HG03039 (cell line): Measurements from ENCODE around the gene SIAH1.
A peak's percentile ranks its signal among the peaks of the same experiment; 100 is the strongest.
"Not testable (repeated sequence)": the region's sequence is repeated elsewhere in the genome, so short reads cannot be mapped to it uniquely, and the experiment has no call there.

ENCODE experiments used
- ATAC-seq: cut with Tn5 transposase; IDR thresholded peaks from one replicate; pipeline ENCODE4 v1.9.1; 2021; ENCODE audit warnings: mild to moderate bottlenecking, moderate library complexity; ENCODE audit not compliant: unreplicated experiment

The SIAH1 gene, protein sequence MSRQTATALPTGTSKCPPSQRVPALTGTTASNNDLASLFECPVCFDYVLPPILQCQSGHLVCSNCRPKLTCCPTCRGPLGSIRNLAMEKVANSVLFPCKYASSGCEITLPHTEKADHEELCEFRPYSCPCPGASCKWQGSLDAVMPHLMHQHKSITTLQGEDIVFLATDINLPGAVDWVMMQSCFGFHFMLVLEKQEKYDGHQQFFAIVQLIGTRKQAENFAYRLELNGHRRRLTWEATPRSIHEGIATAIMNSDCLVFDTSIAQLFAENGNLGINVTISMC

DNA sequence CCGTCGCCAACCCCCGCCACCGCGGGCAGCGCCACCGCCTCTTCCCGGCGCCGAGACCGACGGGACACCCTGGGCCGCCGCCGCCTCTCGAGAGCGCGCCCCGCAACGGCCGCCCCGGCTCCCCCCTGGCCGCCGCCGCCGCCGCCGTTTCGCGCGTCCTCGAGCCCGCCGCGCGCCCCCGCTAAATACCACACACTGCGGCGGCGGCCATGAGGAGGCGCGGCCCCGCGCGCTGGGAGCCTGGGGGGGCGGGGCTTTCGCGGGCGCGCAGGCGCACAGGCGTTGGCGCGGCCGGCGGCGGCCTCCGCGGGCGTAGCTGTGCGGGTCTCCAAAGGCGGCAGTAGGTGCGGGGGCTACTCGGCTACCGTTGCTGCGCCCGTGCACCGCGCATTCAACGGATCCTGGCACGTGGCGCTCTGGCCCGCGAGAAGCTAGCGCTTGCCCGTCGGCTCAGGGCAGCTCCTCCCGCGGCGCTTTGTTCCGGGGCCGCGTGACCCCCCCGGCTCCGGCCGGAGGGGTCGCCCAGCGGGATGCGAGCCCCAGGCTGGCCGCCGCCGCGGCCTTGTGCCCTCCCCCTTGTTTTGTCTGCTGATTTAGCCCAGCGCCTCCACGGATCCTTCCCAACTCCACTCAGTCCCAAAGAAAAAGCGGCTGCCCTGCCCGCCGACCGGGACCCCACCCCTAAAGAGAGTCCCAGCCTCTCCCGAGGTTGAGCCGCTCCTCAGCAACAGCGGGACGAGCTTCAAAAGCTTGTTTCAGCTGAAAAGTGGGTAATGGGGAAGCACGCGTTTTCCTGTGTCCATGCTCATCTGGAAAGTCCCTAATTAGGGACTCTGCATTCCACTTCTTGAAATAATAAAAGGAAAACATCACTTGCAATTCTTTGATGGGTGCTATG, at the start of gene SIAH1:
Gene SIAH1 (minus strand): TSS at position 161 of the 898 bp plus-strand sequence. CDS start 22,985 bp downstream, outside the sequence.
- peak; percentile 57 for ATAC-seq

DNA sequence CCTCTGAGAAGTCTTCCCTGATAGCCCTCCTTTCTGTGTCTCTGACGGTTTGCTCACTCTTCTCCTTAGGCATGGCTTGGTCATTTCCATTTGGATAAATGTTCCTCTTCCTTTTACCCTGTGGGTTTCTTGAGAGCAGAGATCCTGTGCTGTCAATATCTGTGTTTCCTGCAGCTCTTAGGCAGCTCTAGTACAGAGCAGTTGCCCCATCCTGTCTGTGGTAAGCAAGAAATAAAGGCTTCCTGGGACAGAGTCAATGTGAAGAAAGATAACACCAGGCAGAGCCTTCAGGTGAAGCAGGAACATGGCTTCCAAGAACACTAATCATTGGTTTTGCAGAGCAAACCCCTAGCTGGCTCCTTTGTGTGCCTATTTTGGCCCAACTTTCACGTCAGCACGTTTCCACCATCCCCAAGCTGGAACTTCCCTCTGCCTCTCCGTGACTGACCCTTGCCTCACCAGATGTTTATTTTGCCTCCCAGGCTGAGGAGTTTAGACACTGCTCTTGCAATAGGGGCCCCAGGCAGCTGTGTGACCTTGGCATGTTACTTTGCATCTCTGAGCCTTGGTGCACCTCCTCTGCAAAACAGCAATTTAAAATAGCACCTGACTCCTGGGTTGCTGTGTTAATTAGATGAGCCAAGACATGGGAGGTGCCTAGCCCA, 49.6 kb upstream of the SIAH1 start:
- no peak for ATAC-seq

DNA sequence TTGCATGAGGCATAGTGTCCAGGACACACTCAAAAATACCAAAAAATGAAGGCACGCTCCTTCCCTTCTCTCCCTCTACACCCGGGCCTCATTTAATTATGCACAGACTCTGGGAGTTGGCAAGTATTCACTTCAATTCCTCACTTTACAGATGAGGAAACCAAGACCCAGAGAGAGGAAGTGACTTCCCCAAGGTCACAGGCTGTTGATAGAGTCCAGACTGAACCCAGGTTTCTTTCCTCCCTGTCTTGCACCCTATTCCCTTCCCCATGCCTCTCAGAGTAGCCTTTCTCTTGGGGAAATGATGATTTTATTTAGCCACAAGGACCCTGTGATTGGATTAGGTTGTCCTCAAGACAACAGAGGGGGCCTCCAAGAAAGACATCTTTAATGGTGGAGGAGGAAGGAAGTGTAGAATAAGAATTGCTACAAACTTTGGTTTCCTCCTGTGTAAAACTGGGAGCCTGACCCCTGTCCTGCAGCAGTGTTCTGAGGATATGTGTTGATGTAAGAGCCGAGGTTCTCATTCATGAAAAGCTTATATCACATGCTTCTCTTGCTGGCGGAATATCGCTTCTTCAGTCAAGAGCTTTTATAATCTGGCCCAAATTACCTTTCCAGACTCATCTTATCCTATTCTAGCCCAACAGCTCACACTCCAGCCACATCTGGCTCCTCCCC, 48.8 kb upstream of the SIAH1 start:
- no peak for ATAC-seq

DNA sequence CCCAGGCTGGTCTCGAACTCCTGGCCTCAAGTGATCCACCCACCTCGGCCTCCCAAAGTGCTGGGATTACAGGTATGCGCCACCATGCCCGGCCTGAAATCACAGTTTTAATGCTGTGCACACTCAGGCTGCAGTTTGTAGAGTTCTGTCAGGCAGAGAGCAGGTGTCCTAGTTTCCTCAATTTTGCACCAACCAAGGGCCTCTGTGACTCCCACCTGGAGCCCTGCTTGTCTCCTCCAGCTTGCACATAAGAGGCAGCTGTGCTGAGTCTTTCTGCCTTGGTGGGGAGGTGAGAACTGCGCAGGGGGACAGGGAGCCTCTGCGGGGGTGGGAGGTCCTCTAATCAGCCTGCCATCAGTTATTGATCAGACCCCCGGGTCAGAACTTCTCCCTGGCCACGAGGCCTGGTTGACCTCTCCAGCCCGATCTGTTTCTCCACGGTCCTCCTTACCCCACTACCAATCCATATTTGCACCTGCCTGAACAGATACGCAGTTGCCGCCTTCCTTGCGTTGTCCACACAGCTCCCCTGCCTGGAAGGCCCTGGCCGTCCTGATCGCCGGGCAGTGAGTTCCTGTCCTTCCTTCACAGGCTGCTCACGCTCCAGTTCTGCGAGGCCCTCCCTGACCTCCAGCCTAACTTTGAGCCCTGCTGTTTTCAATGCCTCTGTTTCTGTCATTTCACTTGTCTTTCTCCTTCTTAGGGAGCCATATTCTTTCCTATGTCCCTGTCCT, 48.1 kb upstream of the SIAH1 start:
- ATAC-seq: no peak

DNA sequence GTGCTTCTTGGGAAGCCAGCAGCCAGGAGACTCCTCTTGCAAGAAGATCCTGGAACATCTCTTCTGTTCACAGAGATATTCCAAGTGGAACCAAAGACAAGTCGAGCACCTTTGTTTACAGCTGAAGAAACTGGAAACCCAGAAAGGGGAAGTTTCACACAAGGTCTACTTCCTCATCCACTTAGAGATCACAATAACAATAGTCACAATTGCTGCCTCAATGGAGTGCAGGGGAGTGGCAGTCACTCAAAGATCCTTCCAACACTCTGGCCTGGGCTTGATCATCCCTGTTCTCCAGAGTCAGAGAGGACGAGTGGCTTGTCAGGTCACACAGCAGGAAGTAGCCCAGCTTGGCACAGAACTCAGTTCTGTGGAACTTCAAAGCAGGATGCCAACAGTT, 46.9 kb upstream of the SIAH1 start:
- ATAC-seq: peak; percentile 74

DNA sequence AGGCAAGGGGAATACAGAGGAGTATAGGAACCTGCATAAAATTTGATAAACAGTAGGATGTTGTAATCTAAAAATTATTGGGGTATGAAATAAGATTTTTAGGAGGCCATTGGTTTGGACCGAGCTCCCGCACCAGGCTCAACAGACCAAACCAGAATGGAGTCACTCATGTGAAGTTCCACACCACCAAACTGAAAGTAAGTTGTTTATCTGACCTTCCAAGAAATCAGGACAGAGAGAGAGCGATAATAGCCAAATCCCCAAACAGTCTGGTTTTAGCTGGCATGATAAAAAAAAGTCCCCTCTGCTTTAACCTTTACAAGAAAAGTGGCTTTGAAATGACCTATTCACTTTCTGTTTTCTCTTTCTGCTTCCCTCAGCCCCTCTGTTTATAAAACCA, 45.7 kb upstream of the SIAH1 start:
- no peak for ATAC-seq

DNA sequence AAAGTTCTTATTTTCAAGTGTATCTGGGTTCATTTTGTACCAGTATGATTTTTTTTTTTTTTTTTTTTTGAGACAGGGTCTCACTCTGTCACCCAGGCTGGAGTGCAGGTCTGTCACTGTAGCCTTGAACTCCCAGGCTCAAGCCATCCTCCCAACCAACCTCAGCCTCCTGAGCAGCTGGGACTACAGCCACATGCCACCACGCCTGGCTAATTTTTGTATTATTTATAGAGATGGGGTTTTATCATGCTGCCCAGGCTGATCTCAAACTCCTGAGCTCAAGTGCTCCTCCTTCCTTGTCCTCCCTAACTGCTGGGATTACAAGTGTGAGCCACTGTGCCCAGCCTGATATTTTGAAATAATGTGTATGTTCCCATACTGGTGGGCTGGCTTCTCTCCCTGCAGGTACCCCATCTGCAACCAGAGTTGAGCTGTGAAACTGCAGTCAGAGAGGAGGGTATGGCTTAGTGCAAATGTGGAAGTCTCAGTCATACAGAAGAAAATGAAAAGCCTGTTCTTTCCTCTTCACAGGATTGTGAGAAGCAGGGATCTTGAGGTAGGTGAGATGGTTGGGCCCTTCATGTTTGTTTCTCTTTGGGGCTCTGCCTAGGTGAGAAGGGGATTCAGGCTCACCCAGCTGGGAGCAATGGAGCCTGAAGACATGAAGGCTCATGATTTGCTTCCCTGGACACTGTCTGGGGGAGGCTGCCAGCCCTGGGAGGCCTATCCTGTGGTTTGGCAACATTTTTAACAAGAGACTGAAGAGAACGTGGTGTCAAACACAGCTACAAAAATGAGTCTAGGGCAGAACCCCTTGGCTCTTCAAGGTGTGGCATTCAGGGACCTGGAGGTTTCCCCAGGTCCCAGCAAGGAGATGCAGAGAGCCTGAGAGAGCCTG, 41.3 kb upstream of the SIAH1 start:
- no peak for ATAC-seq

DNA sequence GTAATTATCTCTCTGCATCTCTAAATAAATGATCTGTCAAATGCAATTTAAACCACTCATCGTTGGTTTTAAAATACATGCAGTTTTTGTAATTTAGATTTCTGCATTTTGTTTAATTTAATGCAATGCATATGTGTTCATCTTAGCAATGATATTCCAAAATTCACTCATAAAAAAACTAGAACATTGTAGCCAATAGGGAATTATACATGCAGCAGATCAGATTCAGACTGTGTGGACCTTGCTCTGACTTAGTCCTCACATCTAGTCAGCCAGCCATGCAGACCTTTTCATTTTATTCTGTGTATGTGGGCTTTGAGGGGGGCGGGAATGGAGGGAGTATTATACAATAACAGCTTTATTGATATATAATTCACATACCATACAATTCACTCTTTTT, 37.3 kb upstream of the SIAH1 start:
- ATAC-seq: no peak

DNA sequence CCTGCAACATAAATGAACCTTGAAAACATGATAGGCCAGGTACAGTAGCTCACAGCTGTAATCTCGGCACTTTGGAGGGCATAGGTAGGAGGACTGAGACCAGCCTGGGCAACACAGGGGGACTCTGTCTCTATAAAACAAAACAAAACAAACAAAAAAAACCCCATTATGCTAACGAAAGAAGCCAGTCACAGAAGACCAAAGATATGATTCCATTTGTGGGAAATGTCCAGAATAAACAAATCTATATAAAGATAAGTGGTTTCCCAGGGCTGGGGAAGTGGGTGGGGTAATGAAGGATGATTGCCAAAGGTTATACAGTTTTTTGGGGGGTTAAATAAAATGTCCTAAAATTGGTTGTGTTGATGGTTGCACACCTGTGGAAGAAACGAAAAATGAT, 36.5 kb upstream of the SIAH1 start:
- no peak for ATAC-seq

DNA sequence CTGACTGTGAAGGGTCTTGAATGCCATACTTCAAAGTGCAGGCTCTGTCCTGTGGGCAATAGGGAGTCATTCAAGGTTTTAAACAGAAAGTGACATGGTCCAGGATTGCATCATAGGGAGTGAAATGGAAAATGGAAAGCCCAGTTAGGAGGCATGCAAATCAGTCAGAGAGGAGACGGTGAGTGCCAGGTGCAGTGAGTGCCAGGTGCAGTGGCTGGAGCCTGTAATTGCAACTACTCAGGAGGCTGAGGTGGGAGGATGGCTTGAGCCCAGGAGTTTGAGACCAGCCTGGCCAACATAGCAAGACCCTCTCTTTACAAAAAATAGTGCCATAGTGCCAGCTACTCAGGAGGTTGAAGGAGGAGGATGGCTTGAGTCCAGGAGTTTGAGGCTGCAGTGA, 35.2 kb upstream of the SIAH1 start:
- no peak for ATAC-seq

DNA sequence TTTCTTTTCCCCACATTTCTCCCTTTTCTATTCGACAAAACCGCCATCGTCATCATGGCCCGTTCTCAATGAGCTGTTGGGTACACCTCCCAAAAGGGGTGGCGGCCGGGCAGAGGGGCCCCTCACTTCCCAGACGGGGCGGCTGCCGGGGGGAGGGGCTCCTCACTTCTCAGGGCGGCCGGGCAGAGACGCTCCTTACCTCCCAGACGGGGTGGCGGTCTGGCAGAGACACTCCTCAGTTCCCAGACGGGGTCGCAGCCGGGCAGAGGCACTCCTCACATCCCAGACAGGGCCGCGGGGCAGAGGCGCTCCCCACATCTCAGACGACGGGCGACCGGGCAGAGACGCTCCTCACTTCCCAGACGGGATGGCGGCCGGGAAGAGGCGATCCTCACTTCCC, 31.4 kb upstream of the SIAH1 start:
- ATAC-seq: not testable (repeated sequence)

DNA sequence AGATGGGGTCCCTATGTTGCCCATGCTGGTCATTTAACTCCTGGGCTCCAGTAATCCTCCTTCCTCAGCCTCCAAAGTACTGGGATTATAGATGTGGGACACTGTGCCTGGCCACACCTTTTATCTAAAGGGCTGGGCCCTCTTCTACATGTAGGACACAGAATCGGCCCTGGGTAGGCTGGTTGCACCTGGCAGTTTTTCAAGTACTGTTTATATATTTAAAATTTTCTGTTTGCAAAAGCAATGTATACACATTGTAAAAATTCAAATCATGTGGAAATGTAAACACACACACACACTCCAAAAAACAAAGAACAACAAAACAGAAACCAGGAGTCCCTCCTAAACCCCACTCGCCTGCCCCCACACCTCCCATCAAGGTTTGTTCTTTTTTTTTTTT, 28.1 kb upstream of the SIAH1 start:
- no peak for ATAC-seq

DNA sequence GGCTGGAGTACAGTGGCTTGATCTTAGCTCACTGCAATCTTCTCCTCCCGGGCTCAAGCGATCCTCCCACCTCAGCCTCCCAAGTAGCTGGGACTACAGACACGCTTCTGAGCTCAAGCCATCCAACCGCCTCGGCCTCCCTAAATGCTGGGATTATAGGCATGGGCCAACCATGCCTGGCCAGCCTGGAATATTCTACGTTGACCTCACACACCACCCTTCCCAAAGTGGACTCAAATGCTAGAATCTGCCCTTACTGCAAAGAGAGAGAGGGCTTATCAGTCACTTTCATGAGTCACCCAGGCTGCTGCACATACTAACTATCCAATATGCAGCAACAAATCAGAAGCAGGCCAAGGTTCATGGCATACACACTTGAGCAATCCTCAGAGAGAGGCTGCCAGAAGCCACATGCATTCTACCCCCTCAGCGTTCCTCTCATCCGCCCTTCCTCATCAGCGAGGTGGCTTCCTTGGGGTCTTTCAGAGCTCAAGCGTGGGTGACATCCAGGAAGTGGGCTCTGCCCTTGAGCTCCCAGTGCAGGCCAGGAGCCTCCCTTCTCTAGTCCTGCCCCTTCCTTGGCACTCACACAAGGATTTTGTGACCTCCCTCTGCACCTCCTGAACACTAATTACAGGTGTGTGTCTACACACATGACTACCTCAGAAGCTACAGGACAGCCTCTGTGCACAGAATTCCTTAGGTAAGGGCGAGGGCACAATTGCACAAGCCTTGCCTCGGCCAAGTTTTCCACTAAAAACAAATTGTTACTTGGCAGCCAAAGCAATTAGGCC, 24.8 kb upstream of the SIAH1 start:
- ATAC-seq: no peak

DNA sequence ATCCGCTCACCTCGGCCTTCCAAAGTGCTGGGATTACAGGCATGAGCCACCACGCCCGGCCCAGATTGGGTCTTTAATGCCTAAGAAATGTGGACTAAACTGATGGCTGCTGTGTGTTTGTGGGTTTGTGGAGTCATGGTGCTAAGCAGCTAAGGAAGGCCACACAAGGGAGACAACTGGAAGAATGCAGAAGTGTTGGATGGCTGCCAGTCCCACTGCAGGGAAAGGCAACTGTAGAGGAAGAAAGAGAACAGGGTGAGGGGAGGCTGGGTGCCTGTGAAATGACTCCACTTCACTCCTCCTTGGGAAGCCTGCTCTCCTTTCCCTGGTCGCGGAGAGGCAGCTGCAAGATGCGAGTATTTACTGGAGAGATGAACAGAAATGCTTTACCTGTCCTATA, 23.5 kb upstream of the SIAH1 start:
- ATAC-seq: no peak

DNA sequence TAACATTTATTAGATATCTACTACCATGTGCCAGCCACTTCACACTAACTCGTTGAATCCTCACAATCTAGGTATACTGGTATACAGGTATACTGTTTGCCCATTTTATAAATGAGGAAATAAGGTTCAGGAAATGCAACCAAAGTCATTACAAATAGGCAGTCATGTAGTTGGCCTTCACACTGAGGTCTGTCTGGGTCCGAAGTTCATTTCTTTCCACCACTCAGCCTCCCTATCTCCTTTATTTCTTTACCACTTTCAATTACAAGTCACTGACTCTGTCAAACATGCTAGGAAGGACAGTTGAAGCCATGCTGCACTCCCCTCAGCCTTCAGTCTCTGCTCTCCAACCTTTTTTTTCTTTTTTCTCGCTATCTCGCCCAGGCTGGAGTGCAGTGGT, 20.7 kb upstream of the SIAH1 start:
- ATAC-seq: no peak

DNA sequence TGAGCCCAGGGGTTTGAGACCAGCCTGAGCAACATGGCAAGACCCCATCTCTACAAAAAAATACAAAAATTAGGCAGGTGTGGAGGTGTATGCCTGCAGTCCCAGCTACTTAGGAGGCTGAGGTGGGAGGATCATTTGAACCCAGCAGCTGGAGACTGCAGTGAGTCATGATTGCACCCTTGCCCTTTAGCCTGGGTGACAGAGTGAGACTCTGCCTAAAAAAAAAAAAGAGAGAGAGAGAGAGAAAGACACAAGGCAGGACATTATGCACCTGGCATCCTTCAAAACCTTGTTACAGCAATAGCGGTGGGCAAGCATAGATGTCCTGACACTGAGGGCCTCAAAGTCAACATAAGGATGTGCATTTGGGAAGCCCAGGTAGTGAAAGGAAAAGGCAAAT, 19.9 kb upstream of the SIAH1 start:
- no peak for ATAC-seq

DNA sequence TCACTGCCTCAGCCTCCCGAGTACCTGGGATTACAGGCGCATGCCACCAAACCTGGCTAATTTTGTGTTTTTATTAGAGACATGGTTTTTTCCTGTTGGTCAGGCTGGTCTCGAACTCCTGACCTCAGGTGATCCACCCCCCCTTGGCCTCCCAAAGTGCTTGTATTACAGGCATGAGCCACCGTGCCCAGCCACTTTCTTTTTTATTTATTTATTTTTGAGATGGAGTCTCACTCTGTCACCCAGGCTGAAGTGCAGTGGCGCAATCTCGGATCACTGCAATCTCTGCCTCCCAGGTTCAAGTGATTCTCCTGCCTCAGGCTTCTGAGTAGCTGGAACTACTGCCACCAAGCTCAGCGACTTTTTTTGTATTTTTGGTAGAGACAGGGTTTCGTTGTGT, 17.3 kb upstream of the SIAH1 start:
- ATAC-seq: not testable (repeated sequence)

DNA sequence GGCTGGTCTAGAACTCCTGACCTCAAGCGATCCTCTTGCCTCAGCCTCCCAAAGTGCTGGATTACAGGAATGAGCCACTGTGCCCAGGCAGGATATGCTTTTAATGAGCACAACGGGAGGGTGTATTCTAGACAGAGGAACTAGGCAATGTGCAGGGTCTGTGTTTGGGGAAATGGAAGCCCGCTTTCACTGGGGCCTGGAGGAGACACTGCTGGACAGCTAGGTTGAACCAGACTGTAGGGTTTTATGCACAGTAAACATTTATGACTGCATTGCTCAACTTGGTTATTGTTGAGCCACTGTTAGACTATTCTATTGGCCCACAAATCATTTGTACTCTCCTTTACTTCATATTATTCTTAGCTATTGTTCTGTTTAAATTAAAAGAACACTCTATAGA, 10.2 kb upstream of the SIAH1 start:
- no peak for ATAC-seq

DNA sequence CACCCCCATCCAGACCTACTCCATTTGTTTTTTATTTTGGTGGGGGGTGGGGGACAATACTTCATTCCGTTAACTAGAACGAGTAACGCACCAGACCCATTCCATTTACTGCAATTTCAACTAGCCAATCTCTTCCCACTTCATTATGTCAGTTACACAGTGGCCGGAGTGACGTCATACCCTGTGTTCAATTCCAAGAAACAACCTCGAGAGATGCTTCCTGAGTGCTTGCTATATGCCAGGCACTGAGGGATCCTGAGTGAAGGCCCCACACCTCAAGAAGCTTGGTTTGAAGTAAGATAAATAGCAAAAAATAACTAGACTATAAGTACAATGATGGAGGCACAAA, 9.1 kb upstream of the SIAH1 start:
- ATAC-seq: no peak
